H9 (cell line): ENCODE measurements around the gene CTNNA3. TPM values are rescaled to one million over a fixed set of nuclear protein-coding genes. Genes with fewer than 3 reads are reported as not detected.

Source experiments
- DNase-seq: peaks from one replicate; pipeline ENCODE4 v3.0.0-alpha.2; 2017
- H2AFZ ChIP-seq: one replicate; pipeline ENCODE4 v1.6.1; 2013; ENCODE audit warnings: mild to moderate bottlenecking, low read length, control low read depth, moderate library complexity
- H2AK5ac ChIP-seq: 2 replicates; pipeline ENCODE4 v1.6.1; 2013; ENCODE audit warnings: low read length, control low read depth, mixed read lengths; ENCODE audit not compliant: insufficient read length
- H2BK120ac ChIP-seq: one replicate; pipeline ENCODE4 v1.6.1; 2013; ENCODE audit warnings: low read depth, mild to moderate bottlenecking, low read length, control low read depth, inconsistent platforms; ENCODE audit not compliant: poor library complexity, severe bottlenecking
- H2BK12ac ChIP-seq: 2 replicates; pipeline ENCODE4 v1.6.1; 2013; ENCODE audit warnings: low read length, control low read depth, mixed read lengths, low read depth; ENCODE audit not compliant: insufficient read length
- H2BK15ac ChIP-seq: 2 replicates; pipeline ENCODE4 v1.6.1; 2013; ENCODE audit warnings: low read depth, low read length, control low read depth
- H2BK20ac ChIP-seq: one replicate; pipeline ENCODE4 v1.6.1; 2013; ENCODE audit warnings: low read depth, mild to moderate bottlenecking, low read length, control low read depth, inconsistent platforms; ENCODE audit not compliant: poor library complexity, severe bottlenecking
- H2BK5ac ChIP-seq: 2 replicates; pipeline ENCODE4 v1.6.1; 2013; ENCODE audit warnings: low read length, control low read depth, mixed read lengths; ENCODE audit not compliant: insufficient read length
- H3K14ac ChIP-seq: 2 replicates; pipeline ENCODE4 v1.6.1; 2013; ENCODE audit warnings: low read length, control low read depth; ENCODE audit not compliant: insufficient read depth
- H3K18ac ChIP-seq: 2 replicates; pipeline ENCODE4 v1.6.1; 2013; ENCODE audit warnings: low read depth, mild to moderate bottlenecking, mixed read lengths, low read length, control low read depth; ENCODE audit not compliant: insufficient read length
- H3K23ac ChIP-seq: 2 replicates; pipeline ENCODE4 v1.6.1; 2013; ENCODE audit warnings: low read length, control low read depth, mixed read lengths, low read depth; ENCODE audit not compliant: insufficient read length
- H3K23me2 ChIP-seq: 2 replicates; pipeline ENCODE4 v1.6.1; 2013; ENCODE audit warnings: low read depth, mild to moderate bottlenecking, mixed read lengths, low read length, control low read depth; ENCODE audit not compliant: insufficient read length, poor library complexity, severe bottlenecking
- H3K27ac ChIP-seq: 2 replicates; pipeline ENCODE4 v1.5.1; 2013; ENCODE audit warnings: low read length, control low read depth, mixed read lengths, low read depth; ENCODE audit not compliant: insufficient read length
- H3K27me3 ChIP-seq: 2 replicates; pipeline ENCODE4 v1.6.1; 2013; ENCODE audit warnings: low read length, control low read depth, inconsistent platforms; ENCODE audit not compliant: insufficient read depth
- H3K4ac ChIP-seq: 2 replicates; pipeline ENCODE4 v1.6.1; 2013; ENCODE audit warnings: low read depth, mild to moderate bottlenecking, control low read depth, inconsistent platforms, low read length, moderate library complexity
- H3K4me1 ChIP-seq: 2 replicates; pipeline ENCODE4 v1.6.1; 2013; ENCODE audit warnings: low read length, control low read depth, inconsistent platforms; ENCODE audit not compliant: insufficient read depth
- H3K4me2 ChIP-seq: 2 replicates; pipeline ENCODE4 v1.6.1; 2013; ENCODE audit warnings: low read length, control low read depth, mixed read lengths; ENCODE audit not compliant: insufficient read length, insufficient read depth
- H3K56ac ChIP-seq: 2 replicates; pipeline ENCODE4 v1.6.1; 2013; ENCODE audit warnings: low read depth, mild to moderate bottlenecking, mixed read lengths, low read length, control low read depth; ENCODE audit not compliant: insufficient read length
- H3K79me1 ChIP-seq: 2 replicates; pipeline ENCODE4 v1.6.1; 2013; ENCODE audit warnings: low read depth, mild to moderate bottlenecking, moderate library complexity, low read length, control low read depth, inconsistent platforms; ENCODE audit not compliant: insufficient read depth, poor library complexity, severe bottlenecking
- H3K79me2 ChIP-seq: 2 replicates; pipeline ENCODE4 v1.6.1; 2013; ENCODE audit warnings: low read length, control low read depth, inconsistent platforms; ENCODE audit not compliant: insufficient read depth
- H3K9ac ChIP-seq: 2 replicates; pipeline ENCODE4 v1.6.1; 2013; ENCODE audit warnings: low read length, control low read depth, mixed read lengths; ENCODE audit not compliant: insufficient read length; ENCODE audit errors: extremely low read depth
- H3K9me3 ChIP-seq: one replicate; pipeline ENCODE4 v1.6.1; 2013; ENCODE audit warnings: low read depth, low read length, inconsistent platforms; ENCODE audit not compliant: control insufficient read depth
- H3T11ph ChIP-seq: one replicate; pipeline ENCODE4 v1.6.1; 2013; ENCODE audit warnings: mild to moderate bottlenecking, low read length, control low read depth, inconsistent platforms
- H4K20me1 ChIP-seq: one replicate; pipeline ENCODE4 v1.6.1; 2013; ENCODE audit not compliant: control insufficient read depth, insufficient read length, insufficient read depth
- H4K5ac ChIP-seq: 2 replicates; pipeline ENCODE4 v1.6.1; 2013; ENCODE audit warnings: low read depth, mild to moderate bottlenecking, mixed read lengths, low read length, control low read depth; ENCODE audit not compliant: insufficient read length
- H4K8ac ChIP-seq: replicated peaks from 2 replicates; pipeline ENCODE4 v1.6.1; 2013; ENCODE audit warnings: low read length, control low read depth, mixed read lengths, low read depth; ENCODE audit not compliant: insufficient read length
- H4K91ac ChIP-seq: 2 replicates; pipeline ENCODE4 v1.6.1; 2013; ENCODE audit warnings: low read depth, mild to moderate bottlenecking, moderate library complexity, mixed read lengths, low read length, control low read depth; ENCODE audit not compliant: insufficient read length
- H3K27ac Mint-ChIP-seq, 3 experiments: 2 replicates in 2 of 3; 3 replicates in 1 of 3; pipeline ENCODE4 v1.8.0; 2020 to 2021; ENCODE audit warnings: mixed read lengths in 3 of 3, mild to moderate bottlenecking in 1 of 3, moderate library complexity in 1 of 3
- H3K27me3 Mint-ChIP-seq: 2 replicates; pipeline ENCODE4 v1.8.0; 2021; ENCODE audit warnings: low read depth, mild to moderate bottlenecking, moderate library complexity, mixed read lengths
- H3K36me3 Mint-ChIP-seq, 3 experiments: 2 replicates in 2 of 3; 3 replicates in 1 of 3; pipeline ENCODE4 v1.8.0; 2020 to 2021; ENCODE audit warnings: low read depth in 3 of 3, mixed read lengths in 3 of 3; ENCODE audit not compliant: insufficient read depth in 1 of 3
- H3K4me1 Mint-ChIP-seq, 2 experiments: 2 replicates each; pipeline ENCODE4 v1.8.0; 2020; ENCODE audit warnings: mixed read lengths in 2 of 2
- H3K4me3 Mint-ChIP-seq, 2 experiments: 2 replicates in 1 of 2; 3 replicates in 1 of 2; pipeline ENCODE4 v1.8.0; 2020 to 2021; ENCODE audit warnings: mild to moderate bottlenecking in 2 of 2, mixed read lengths in 2 of 2, moderate library complexity in 1 of 2
- H3K9me3 Mint-ChIP-seq, 2 experiments: 2 replicates in 1 of 2; 3 replicates in 1 of 2; pipeline ENCODE4 v1.8.0; 2020; ENCODE audit warnings: mild to moderate bottlenecking in 2 of 2, mixed read lengths in 2 of 2, moderate library complexity in 1 of 2
- CTCF ChIP-seq: fragments of 200-600 bp; sonication (generic); conservative IDR thresholded peaks from 3 replicates; pipeline ENCODE4 v1.8.0; 2021; ENCODE audit warnings: antibody characterized with exemption, mild to moderate bottlenecking
- WGBS: extraction: QIAGEN DNeasy Blood & Tissue Kit; methylation state at CpG from one replicate; pipeline ENCODE4 v1.1.7; 2013; ENCODE audit warnings: missing lambda C conversion rate, low lambda C conversion rate, mixed read lengths; ENCODE audit not compliant: insufficient read length; ENCODE audit errors: extremely low coverage; 5-methylcytosine and 5-hydroxymethylcytosine counted together
- total RNA-seq: library from RNA; stranded (reverse); gene quantifications from 2 replicates; pipeline ENCODE4 v1.2.1, GENCODE V29; 2021

The CTNNA3 gene
- total RNA-seq, 1 experiment from 2014 or later = 3.3 TPM

- DNase-seq = no peak
- Histone ChIP-seq H3K4me1 (no peaks in the 10 kb centered on the region), H3K9ac (no peak overlapping the region), H2AK5ac (no peak overlapping the region), H4K91ac (no peak overlapping the region), H2BK15ac (no peak overlapping the region), H3K18ac (no peak overlapping the region), H2BK12ac (no peak overlapping the region), H4K8ac (no peak overlapping the region), H3K79me2 (no peaks in the 10 kb centered on the region), H3K27me3 (no peaks in the 10 kb centered on the region), H3K9me3 (no peaks in the 10 kb centered on the region), H2BK5ac (no peak overlapping the region), H3K27ac (no peak overlapping the region), H3K79me1 (no peaks in the 10 kb centered on the region), H4K20me1 (no peaks in the 10 kb centered on the region), H3T11ph (no peak overlapping the region), H2AFZ (no peak overlapping the region), H3K4ac (no peak overlapping the region), H4K5ac (no peak overlapping the region), H3K23me2 (no peaks in the 10 kb centered on the region), H2BK20ac (no peak overlapping the region), H2BK120ac (no peak overlapping the region), H3K23ac (no peak overlapping the region), H3K4me2 (no peak overlapping the region), H3K56ac (no peak overlapping the region), H3K14ac (no peak overlapping the region)
- no peak overlapping the region for H3K4me3 Mint-ChIP-seq
- H3K27me3 Mint-ChIP-seq = no peaks in the 10 kb centered on the region
- H3K36me3 Mint-ChIP-seq = no peaks in the 10 kb centered on the region
- WGBS = no CpG with 5 or more reads among the region's 3 CpGs
- H3K4me1 Mint-ChIP-seq = peaks cover 11% of the 10 kb centered on the region in 2 experiments
- TF ChIP-seq CTCF = no peak
- H3K27ac Mint-ChIP-seq = no peak overlapping the region
- no peaks in the 10 kb centered on the region for H3K9me3 Mint-ChIP-seq
These were observed 407.1 kb downstream of the CTNNA3 start for GRCh38 chr10:67288688-67289410.
